ENCODE results near the gene GRM6. TPM values are rescaled to one million over a fixed set of nuclear protein-coding genes. Genes with fewer than 3 reads are reported as not detected.

GRM6 gene
- polyA plus RNA-seq, 1 donor (not counting 4 experiments of a cell fraction or from before 2014, with no cell fraction given) = not detected

GRCh38 chr5:178990491-178990890, 4.6 kb downstream of the GRM6 start:
- Histone ChIP-seq H2AFZ (ENCODE audit: control insufficient read depth, low read length) (no peak overlapping the region), H3K4me2 (ENCODE audit: control insufficient read depth, extremely low read depth, insufficient read depth, low read depth, low read length) (no peak overlapping the region), H3K9ac (ENCODE audit: control insufficient read depth, extremely low read depth, insufficient read depth, low read length) (no peak overlapping the region), H3K4me1 (ENCODE audit: control insufficient read depth, extremely low read depth, insufficient read depth, low read length) (no peaks in the 10 kb centered on the region), H4K20me1 (ENCODE audit: control insufficient read depth, extremely low read depth, insufficient read depth, low read length) (no peaks in the 10 kb centered on the region), H3K4me3 (ENCODE audit: control insufficient read depth in 2 of 3, extremely low read depth in 1 of 3, insufficient read depth in 2 of 3, low read depth in 1 of 3, low read length in 3 of 3) (no peak overlapping the region), H3K27ac (ENCODE audit: control insufficient read depth, insufficient read depth, low read length) (no peak overlapping the region), H3K9me1 (ENCODE audit: control insufficient read depth, extremely low read depth, insufficient read depth, low read length) (no peaks in the 10 kb centered on the region), H3K79me2 (ENCODE audit: control insufficient read depth, insufficient read depth, low read length) (no peaks in the 10 kb centered on the region), H3K27me3 (ENCODE audit: control insufficient read depth, extremely low read depth, insufficient read depth, low read length) (peaks cover 14% of the 10 kb centered on the region), H3K9me3 (ENCODE audit: control insufficient read depth, low read depth, low read length) (peaks cover 18% of the 10 kb centered on the region), H3K36me3 (ENCODE audit: control insufficient read depth in 2 of 2, extremely low read depth in 1 of 2, insufficient read depth in 2 of 2, low read length in 2 of 2) (no peaks in the 10 kb centered on the region)
- DNase-seq (ENCODE audit: low read depth, low spot score) = no peak
- dilution Hi-C loops (cut with MboI; ENCODE audit: extremely low pct_ligation_motif_present, low sequenced_read_pairs) = no loop called here
- no peak for FAIRE-seq
- TF ChIP-seq CTCF (optimal IDR thresholded peaks at IDR 0.05 in 1 of 3, IDR thresholded peaks at IDR 0.05 in 1 of 3, conservative IDR thresholded peaks at IDR 0.05 in 1 of 3; ENCODE audit: extremely low read depth in 1 of 3, insufficient read depth in 2 of 3, low read length in 3 of 3) (no peak), EZH2 (IDR thresholded peaks at IDR 0.05; ENCODE audit: low read length) (no peak)

GRCh38 chr5:178989311-178989710, 5.8 kb downstream of the GRM6 start:
- no peaks in the 10 kb centered on the region for H4K20me1 ChIP-seq (ENCODE audit: control insufficient read depth, extremely low read depth, insufficient read depth, low read length)
- FAIRE-seq (no peak), DNase-seq (ENCODE audit: low read depth, low spot score) (no peak)
- no peaks in the 10 kb centered on the region for H3K79me2 ChIP-seq (ENCODE audit: control insufficient read depth, insufficient read depth, low read length)
- peaks cover 18% of the 10 kb centered on the region for H3K9me3 ChIP-seq (ENCODE audit: control insufficient read depth, low read depth, low read length)
- dilution Hi-C loops (cut with MboI; ENCODE audit: extremely low pct_ligation_motif_present, low sequenced_read_pairs) = no loop called here
- no peak overlapping the region for H3K27ac ChIP-seq (ENCODE audit: control insufficient read depth, insufficient read depth, low read length)
- no peaks in the 10 kb centered on the region for H3K36me3 ChIP-seq (ENCODE audit: control insufficient read depth in 2 of 2, extremely low read depth in 1 of 2, insufficient read depth in 2 of 2, low read length in 2 of 2)
- H3K4me1 ChIP-seq (ENCODE audit: control insufficient read depth, extremely low read depth, insufficient read depth, low read length) = no peaks in the 10 kb centered on the region
- H3K4me3 ChIP-seq (ENCODE audit: control insufficient read depth in 2 of 3, extremely low read depth in 1 of 3, insufficient read depth in 2 of 3, low read depth in 1 of 3, low read length in 3 of 3) = no peak overlapping the region
- H3K9me1 ChIP-seq (ENCODE audit: control insufficient read depth, extremely low read depth, insufficient read depth, low read length) = no peaks in the 10 kb centered on the region
- H3K27me3 ChIP-seq (ENCODE audit: control insufficient read depth, extremely low read depth, insufficient read depth, low read length) = peaks cover 9% of the 10 kb centered on the region
- TF ChIP-seq EZH2 (IDR thresholded peaks at IDR 0.05; ENCODE audit: low read length) (no peak), CTCF (optimal IDR thresholded peaks at IDR 0.05 in 1 of 3, IDR thresholded peaks at IDR 0.05 in 1 of 3, conservative IDR thresholded peaks at IDR 0.05 in 1 of 3; ENCODE audit: extremely low read depth in 1 of 3, insufficient read depth in 2 of 3, low read length in 3 of 3) (no peak)
- no peak overlapping the region for H3K4me2 ChIP-seq (ENCODE audit: control insufficient read depth, extremely low read depth, insufficient read depth, low read depth, low read length)
- no peak overlapping the region for H3K9ac ChIP-seq (ENCODE audit: control insufficient read depth, extremely low read depth, insufficient read depth, low read length)
- H2AFZ ChIP-seq (ENCODE audit: control insufficient read depth, low read length) = no peak overlapping the region
